ENCODE measurements around the gene NHEJ1. TPM values are rescaled to one million over a fixed set of nuclear protein-coding genes. Genes with fewer than 3 reads are reported as not detected.
A peak's percentile ranks its signal among the peaks of the same experiment; 100 is the strongest.

The NHEJ1 gene
- total and polyA plus RNA-seq, 2 of the 13 experiments (the other 11 are each of a cell fraction or from before 2014, with no cell fraction given) = 30.0 to 30.7 TPM

- TF ChIP-seq MLXIP (CRISPR knock-in tag; IDR thresholded peaks at IDR 0.05; ENCODE audit: borderline replicate concordance) (peak; percentile 90; the same call in 1 of the 2 replicates), NONO (IDR thresholded peaks at IDR 0.05) (no peak), NONO (CRISPR knock-in tag; conservative IDR thresholded peaks at IDR 0.05) (peak; percentile 96), ZC3H13 (CRISPR knock-in tag; IDR thresholded peaks at IDR 0.05) (peak; percentile 98), ZBTB25 (CRISPR knock-in tag; IDR thresholded peaks at IDR 0.05) (peak; percentile 96; the same call in 1 of the 2 replicates), CC2D1A (CRISPR knock-in tag; IDR thresholded peaks at IDR 0.05) (no peak), SMARCC2 (IDR thresholded peaks at IDR 0.05) (no peak), THRA (CRISPR knock-in tag; IDR thresholded peaks at IDR 0.05; ENCODE audit: borderline replicate concordance) (peak; percentile 62; the same call in 1 of the 2 replicates), CEBPB (IDR thresholded peaks at IDR 0.05; ENCODE audit: borderline replicate concordance, low read depth, low read length) (no peak), ZNF713 (CRISPR knock-in tag; IDR thresholded peaks at IDR 0.05) (no peak; the same call in 1 of the 2 replicates), FOXM1 (CRISPR knock-in tag; IDR thresholded peaks at IDR 0.05) (no peak), ZFP91 (CRISPR knock-in tag; IDR thresholded peaks at IDR 0.05; ENCODE audit: borderline replicate concordance) (peak; percentile 94), U2AF1 (optimal IDR thresholded peaks at IDR 0.05; ENCODE audit: low read depth, low read length) (peak; percentile 45), POLR2AphosphoS2 (IDR thresholded peaks at IDR 0.05; ENCODE audit: low read depth, low read length) (no peak), ZNF432 (CRISPR knock-in tag; IDR thresholded peaks at IDR 0.05; ENCODE audit: borderline replicate concordance) (0 out of 2 replicates have a peak, but pooled peaks have one; percentile 14), ZNF839 (CRISPR knock-in tag; IDR thresholded peaks at IDR 0.05; ENCODE audit: borderline replicate concordance) (no peak), ATF7-NPFF (CRISPR knock-in tag; IDR thresholded peaks at IDR 0.05; ENCODE audit: low read depth) (peak; percentile 98), LRRFIP1 (CRISPR knock-in tag; conservative IDR thresholded peaks at IDR 0.05) (no peak), REPIN1 (CRISPR knock-in tag; IDR thresholded peaks at IDR 0.05; ENCODE audit: borderline replicate concordance, low read depth) (peak; percentile 97)
Measured at GRCh38 chr2:219176818-219177551, 16.4 kb upstream of the NHEJ1 start, which contains the start of gene CNPPD1 (continued).

All from HepG2 (cell line).